Stimulated activated memory B cell treated with anti-CD40 and anti-IgM and Interleukin-4, amounts not matched to agents 10 μg/mL and 1 μg/mL and 100 μg/mL, for 72 hours (primary cell): ENCODE results near the gene GCNT4.

Experiments
- ATAC-seq: fragments of 150-1000 bp; cut with Tn5 transposase; 2 replicates; pipeline ENCODE4 v1.10.0; 2021
- H3K27ac Mint-ChIP-seq: one replicate; pipeline ENCODE4 v1.8.0; 2022; ENCODE audit warnings: mild to moderate bottlenecking, mixed read lengths
- H3K27me3 Mint-ChIP-seq: one replicate; pipeline ENCODE4 v1.8.0; 2022; ENCODE audit warnings: mixed read lengths
- H3K36me3 Mint-ChIP-seq: one replicate; pipeline ENCODE4 v1.8.0; 2022; ENCODE audit warnings: mixed read lengths
- H3K4me1 Mint-ChIP-seq: one replicate; pipeline ENCODE4 v1.8.0; 2022; ENCODE audit warnings: mixed read lengths
- H3K4me3 Mint-ChIP-seq: one replicate; pipeline ENCODE4 v1.8.0; 2022; ENCODE audit warnings: mild to moderate bottlenecking, moderate library complexity, mixed read lengths
- H3K9me3 Mint-ChIP-seq: one replicate; pipeline ENCODE4 v1.8.0; 2022; ENCODE audit warnings: mixed read lengths

GCNT4 gene

DNA sequence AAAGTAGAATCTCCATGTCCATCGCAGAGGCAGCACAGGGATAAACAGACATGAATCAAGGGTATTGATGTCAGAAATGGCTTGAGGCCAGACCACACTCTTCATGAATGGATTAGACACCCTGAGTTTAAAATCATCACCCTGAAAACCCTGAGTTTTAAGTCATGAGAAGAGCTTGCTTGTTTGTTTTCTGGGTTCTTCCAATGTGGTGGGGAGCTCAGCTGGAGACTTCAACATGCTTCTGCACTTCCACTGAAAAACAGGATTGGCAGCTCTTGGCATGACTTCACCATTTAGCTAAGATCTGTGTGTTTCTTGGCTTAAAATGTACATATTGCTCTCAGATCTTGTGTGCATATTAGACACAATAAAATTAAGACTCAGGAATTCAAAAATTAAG lies 9.8 kb downstream of the GCNT4 start:
- Mint-ChIP-seq H3K36me3 (no peaks in the 10 kb centered on the region), H3K9me3 (no peaks in the 10 kb centered on the region), H3K27ac (no peak overlapping the region), H3K4me1 (no peaks in the 10 kb centered on the region), H3K4me3 (no peak overlapping the region), H3K27me3 (peaks cover 25% of the 10 kb centered on the region)
- ATAC-seq = no peak

DNA sequence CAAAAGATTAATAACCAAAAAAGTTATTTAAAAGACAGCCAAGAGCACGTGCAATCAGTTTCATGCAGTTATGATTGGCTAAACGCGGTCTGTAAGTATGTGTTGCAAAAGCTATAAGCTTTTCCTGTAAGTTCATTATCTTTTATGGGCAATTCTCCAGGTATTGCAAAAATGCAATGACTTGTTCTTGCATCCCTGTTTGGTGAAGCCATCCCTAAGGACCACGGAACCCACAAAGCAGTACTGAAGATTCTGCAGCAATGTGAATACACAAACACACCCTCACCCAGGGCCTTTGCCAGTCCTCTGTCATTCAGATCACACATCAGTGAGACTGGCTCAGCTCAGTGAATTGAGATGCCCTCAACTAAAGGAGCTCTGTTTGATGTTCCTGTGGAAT lies 11.4 kb downstream of the GCNT4 start:
- H3K9me3 Mint-ChIP-seq = no peaks in the 10 kb centered on the region
- H3K4me1 Mint-ChIP-seq = no peaks in the 10 kb centered on the region
- H3K4me3 Mint-ChIP-seq = no peak overlapping the region
- peaks cover 25% of the 10 kb centered on the region for H3K27me3 Mint-ChIP-seq
- no peaks in the 10 kb centered on the region for H3K36me3 Mint-ChIP-seq
- no peak overlapping the region for H3K27ac Mint-ChIP-seq
- ATAC-seq = no peak

DNA sequence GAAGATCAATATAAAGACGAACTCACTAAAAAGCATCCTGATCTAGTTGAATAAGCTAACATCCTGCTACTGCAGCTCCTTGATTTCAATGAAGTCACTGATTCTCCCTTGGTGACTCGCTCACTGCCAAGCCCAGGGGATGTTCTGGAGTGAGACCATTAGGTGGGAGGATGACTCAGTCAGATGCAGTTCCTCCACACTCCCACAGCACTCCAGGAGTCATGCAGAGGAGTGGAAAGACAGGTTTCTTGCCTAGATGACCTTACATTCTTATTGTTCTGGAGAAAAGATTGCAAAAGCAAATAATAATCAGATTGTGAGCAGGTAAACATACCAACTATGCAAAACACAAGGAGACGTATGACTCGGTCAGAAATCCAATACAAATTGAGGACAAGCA lies 15.3 kb downstream of the GCNT4 start:
- Mint-ChIP-seq H3K27me3 (peaks cover 8% of the 10 kb centered on the region), H3K4me1 (no peaks in the 10 kb centered on the region), H3K4me3 (no peak overlapping the region), H3K9me3 (no peaks in the 10 kb centered on the region), H3K27ac (no peak overlapping the region), H3K36me3 (no peaks in the 10 kb centered on the region)
- no peak for ATAC-seq

DNA sequence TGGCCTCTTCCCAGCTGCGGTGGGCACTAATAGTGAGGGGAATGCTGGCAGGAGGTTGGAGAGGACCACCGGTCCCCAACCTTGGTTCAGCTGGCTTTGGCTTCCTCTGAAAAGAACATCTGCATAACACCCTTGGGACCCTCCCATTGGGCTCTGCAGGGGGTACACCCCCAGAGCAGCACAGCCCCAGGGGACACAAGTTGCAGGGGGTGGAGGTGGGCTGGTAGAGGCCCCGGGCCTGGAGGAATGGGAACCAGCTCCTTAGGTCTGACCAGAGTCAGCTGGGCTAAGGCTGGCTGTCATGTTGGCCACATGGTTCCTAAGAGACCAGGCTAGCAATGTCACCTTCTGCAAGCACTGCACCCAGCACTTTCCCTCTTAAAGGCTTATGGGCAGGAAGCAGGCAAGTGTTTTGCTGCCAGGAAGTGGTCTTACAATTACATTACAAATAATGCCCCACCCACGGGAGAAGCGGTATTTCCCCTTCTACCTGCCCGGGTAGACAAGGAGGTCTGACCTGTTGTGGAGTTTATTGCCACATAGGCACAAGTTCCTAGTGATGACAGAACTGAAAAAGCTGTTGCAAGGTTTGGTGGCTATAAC lies 18.1 kb downstream of the GCNT4 start:
- ATAC-seq = peak; percentile 44
- no peak overlapping the region for H3K27ac Mint-ChIP-seq

DNA sequence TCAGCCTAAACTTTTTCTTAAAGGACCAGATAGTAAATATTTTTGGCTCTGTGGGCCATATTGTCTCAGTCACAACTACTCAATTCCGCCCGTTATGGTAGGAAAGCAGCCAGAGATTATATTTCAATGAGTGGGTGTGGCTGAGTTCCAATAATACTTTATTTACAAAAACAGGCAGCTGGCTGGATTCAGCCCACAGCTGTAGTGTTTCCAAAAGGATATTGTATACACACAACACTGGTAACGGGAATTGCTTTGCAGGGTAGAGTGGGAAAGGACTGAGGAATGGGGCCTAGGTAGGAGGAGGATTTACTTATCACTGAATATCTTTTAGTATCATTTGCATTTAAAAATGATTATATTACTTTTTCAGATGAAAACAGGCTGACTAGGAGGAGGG lies 21.0 kb downstream of the GCNT4 start:
- no peaks in the 10 kb centered on the region for H3K27me3 Mint-ChIP-seq
- no peaks in the 10 kb centered on the region for H3K4me1 Mint-ChIP-seq
- no peaks in the 10 kb centered on the region for H3K36me3 Mint-ChIP-seq
- H3K27ac Mint-ChIP-seq = no peak overlapping the region
- no peak for ATAC-seq
- no peak overlapping the region for H3K4me3 Mint-ChIP-seq
- no peaks in the 10 kb centered on the region for H3K9me3 Mint-ChIP-seq

More for the DNA sequence above, 18.1 kb downstream of the GCNT4 start:
- Mint-ChIP-seq H3K9me3 (no peaks in the 10 kb centered on the region), H3K36me3 (no peaks in the 10 kb centered on the region), H3K4me3 (no peak overlapping the region), H3K4me1 (no peaks in the 10 kb centered on the region), H3K27me3 (no peaks in the 10 kb centered on the region)

DNA sequence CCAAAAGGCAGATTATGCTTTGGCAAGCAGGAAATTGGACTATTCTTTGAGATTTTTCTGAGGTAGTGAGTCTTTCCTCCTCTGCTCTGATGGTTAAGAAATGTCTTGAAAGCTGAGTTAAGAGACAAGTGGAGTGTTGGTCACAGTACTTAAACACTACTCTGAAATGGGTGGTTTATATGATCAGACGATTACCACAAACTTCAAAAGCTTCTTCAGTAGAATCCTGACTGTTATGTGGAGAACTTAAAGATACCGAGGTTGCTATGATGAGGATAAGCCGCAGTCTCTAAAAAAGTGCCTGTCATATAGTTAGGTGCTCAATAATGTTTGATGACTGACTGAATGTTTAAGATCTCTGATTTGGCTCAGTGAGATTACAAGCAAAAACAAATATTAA lies 24.3 kb downstream of the GCNT4 start:
- H3K9me3 Mint-ChIP-seq = no peaks in the 10 kb centered on the region
- no peaks in the 10 kb centered on the region for H3K36me3 Mint-ChIP-seq
- H3K27ac Mint-ChIP-seq = no peak overlapping the region
- no peaks in the 10 kb centered on the region for H3K4me1 Mint-ChIP-seq
- peaks cover 14% of the 10 kb centered on the region for H3K27me3 Mint-ChIP-seq
- no peak for ATAC-seq
- H3K4me3 Mint-ChIP-seq = no peak overlapping the region

DNA sequence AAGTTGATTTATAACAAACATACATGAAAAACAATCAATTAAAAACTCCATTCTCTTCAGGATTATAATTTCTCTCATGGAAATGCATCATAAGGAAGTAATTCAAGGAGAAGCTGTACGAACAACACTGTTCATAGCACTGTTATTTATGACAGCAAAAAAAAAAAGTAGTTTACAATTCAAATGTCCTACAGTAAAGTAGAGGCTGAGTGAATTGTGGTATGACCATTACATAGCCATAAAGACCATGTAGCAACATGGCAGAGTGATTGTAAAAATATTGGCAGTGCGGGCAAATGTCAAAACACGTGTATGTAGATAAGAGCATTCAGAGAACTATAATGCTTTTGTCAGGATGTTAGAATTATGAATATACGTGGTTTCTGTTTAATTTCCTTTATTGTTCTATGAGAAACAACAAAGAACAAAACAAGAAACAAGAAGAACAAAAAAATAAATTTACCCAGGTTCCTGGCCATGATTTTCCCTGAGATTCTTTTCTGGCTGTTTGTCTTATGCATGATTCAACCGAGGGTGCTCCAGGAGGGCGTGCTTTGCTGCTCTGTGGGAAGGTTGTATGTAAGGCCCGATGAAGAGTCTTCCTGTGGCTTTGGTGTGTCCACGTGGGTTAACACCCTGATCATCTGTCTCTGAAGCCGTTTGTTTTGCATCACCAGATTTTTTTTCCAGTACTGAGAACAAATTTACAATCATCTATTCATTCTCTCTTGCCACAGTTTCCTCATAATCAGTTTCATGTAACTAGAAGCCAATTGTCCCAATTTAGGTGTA lies 28.8 kb downstream of the GCNT4 start:
- H3K4me1 Mint-ChIP-seq = no peaks in the 10 kb centered on the region
- peaks cover 30% of the 10 kb centered on the region for H3K27me3 Mint-ChIP-seq
- no peaks in the 10 kb centered on the region for H3K9me3 Mint-ChIP-seq
- no peak for ATAC-seq
- H3K4me3 Mint-ChIP-seq = no peak overlapping the region
- H3K27ac Mint-ChIP-seq = no peak overlapping the region
- no peaks in the 10 kb centered on the region for H3K36me3 Mint-ChIP-seq

DNA sequence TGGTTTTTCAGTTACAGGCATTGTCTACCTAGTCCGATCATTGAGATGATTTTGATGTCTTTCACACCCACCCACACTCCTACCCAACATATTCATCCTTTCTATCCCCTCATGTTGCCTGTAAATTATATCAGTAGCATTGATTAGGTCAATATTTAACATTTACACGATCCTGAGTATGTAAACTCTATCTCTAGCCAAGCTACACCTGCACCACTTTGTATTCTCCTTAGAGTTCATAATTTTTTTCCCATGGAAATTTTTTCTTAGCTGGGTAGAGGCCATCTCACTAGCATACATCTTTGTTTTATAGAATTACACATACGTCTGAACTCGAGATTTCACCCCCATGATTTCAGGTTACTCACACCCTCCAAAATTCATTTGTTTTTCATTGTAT lies 30.6 kb downstream of the GCNT4 start:
- no peak for ATAC-seq
- no peaks in the 10 kb centered on the region for H3K4me1 Mint-ChIP-seq
- peaks cover 30% of the 10 kb centered on the region for H3K27me3 Mint-ChIP-seq
- H3K9me3 Mint-ChIP-seq = no peaks in the 10 kb centered on the region
- no peaks in the 10 kb centered on the region for H3K36me3 Mint-ChIP-seq
- no peak overlapping the region for H3K4me3 Mint-ChIP-seq
- no peak overlapping the region for H3K27ac Mint-ChIP-seq

DNA sequence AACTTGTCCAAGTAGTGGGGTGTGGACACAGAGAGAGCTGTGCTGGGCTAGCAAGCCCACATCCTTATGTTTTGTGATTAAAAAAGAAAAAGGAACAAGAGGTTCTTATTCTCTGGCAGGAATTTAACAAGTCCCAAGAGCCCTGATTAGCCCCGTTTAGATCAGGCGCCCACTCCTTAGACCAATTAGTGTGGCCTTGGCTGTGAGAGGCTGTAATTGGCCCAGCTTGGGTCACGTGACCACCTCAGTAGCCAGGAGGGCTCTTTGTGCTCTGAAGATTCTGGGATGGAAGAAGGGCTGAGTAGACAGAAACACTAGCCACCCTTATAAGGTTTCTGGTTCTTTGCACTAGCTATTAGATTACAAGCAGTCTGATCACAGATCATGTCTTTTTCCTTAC lies 31.1 kb downstream of the GCNT4 start:
- no peaks in the 10 kb centered on the region for H3K36me3 Mint-ChIP-seq
- no peaks in the 10 kb centered on the region for H3K4me1 Mint-ChIP-seq
- H3K27ac Mint-ChIP-seq = no peak overlapping the region
- H3K4me3 Mint-ChIP-seq = no peak overlapping the region
- no peak for ATAC-seq
- H3K9me3 Mint-ChIP-seq = no peaks in the 10 kb centered on the region
- H3K27me3 Mint-ChIP-seq = peaks cover 30% of the 10 kb centered on the region

DNA sequence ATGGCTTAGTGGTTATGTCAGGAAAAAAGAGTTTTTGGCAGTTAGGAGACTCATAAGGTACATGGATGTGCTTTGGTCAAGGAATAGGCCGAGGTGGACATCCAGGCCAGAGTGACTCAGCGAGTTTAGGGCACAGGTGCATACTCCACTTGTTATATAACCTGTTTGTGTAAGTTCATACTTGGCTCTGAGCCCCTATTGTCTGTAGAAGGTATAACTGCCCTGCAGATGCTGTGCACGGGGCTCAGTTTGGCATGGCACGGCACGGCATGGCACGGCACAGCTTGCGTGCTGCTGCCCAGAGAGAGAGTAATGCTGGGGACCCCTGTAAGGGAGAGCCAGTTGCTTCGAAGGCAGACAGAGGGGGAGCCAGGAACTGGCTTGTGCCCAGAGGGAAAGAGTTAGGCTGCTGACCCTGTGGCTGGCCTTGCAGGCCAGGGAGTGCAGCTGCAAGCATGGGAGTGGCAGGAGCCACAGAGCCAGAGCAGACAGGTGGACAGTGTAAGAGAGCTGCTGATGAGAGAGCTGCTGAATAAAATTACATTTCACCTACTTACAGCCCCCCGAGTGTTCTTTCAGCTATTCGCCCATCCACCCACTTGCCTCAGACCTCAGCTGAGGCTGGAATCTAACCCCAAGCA lies 32.2 kb downstream of the GCNT4 start:
- no peaks in the 10 kb centered on the region for H3K4me1 Mint-ChIP-seq
- H3K4me3 Mint-ChIP-seq = no peak overlapping the region
- no peak overlapping the region for H3K27ac Mint-ChIP-seq
- no peak for ATAC-seq
- peaks cover 30% of the 10 kb centered on the region for H3K27me3 Mint-ChIP-seq
- no peaks in the 10 kb centered on the region for H3K36me3 Mint-ChIP-seq
- H3K9me3 Mint-ChIP-seq = no peaks in the 10 kb centered on the region

DNA sequence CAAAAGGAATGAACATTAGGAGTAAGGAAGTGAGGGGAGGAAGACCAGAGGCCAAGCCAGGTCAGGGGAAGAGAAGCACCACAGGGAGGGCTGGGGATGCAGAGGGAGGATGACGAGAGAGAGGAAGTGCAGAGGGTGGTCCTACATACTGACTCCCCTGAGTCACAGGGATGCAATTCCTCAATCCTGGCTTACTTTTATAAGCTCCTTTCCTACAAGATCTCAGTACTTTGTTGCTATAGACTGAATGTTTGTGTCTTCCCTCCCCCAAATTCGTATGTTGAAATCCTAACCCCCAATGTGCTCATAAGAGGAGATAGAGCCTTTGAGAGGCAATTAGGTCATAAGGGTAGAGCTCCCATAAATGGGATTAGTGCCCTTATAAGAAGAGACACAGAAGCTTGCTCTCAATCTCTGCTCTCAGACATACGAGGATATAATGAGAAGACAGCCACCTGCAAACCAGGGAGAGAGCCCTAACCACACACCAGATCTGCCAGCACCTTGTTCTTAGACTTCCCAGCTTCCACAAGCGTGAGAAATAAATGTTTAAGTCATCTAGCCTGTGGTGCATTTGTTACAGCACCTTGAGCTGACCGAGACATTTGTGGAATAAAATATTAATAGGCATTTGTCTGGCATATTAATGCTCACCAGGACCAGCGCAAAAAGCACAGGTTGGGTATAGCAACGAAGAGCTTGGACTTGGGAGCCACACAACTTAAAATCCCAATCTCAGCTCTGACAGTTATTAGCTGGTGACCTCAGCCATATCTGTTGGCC lies 33.4 kb downstream of the GCNT4 start:
- no peaks in the 10 kb centered on the region for H3K4me1 Mint-ChIP-seq
- no peak for ATAC-seq
- H3K4me3 Mint-ChIP-seq = no peak overlapping the region
- H3K36me3 Mint-ChIP-seq = no peaks in the 10 kb centered on the region
- peaks cover 24% of the 10 kb centered on the region for H3K27me3 Mint-ChIP-seq
- no peaks in the 10 kb centered on the region for H3K9me3 Mint-ChIP-seq
- H3K27ac Mint-ChIP-seq = no peak overlapping the region

DNA sequence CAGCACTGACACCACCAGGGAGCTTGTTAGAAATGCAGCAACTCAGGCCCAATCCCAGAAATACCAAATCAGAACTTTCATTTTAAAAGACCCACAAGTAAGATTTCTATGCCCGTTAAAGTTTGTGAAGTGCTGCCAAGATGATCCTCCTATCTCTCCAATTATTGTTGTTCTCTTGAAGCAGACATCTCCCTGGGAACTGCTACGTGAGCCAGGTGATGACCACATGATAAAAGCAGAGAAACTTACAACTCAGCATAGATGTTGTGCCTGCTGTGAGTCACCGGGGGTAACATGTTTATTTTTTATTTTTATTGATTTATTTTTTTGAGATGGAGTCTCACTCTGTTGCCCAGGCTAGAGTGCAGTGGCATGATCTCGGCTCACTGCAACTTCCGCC lies 34.4 kb downstream of the GCNT4 start:
- Mint-ChIP-seq H3K9me3 (no peaks in the 10 kb centered on the region), H3K27me3 (peaks cover 16% of the 10 kb centered on the region), H3K4me3 (no peak overlapping the region), H3K36me3 (no peaks in the 10 kb centered on the region), H3K4me1 (no peaks in the 10 kb centered on the region), H3K27ac (no peak overlapping the region)
- no peak for ATAC-seq

DNA sequence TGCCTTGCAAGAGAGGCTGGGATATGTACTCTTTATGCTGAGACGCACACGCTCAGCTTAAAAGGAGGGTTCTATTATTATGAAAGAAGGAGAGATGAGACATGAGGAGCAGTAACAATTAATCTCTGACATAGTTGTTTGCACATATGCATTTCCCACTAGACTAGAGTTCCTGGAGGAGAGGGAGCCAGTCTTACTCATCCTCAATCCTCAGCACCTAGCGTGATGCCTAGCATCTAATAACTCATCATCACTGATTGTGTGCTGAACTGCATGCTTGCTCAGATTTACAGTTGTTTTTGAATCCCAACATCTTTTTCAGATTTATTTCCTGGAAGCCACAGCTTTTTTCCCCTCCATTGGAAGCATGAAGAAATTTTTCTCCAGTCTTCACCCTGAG lies 35.5 kb downstream of the GCNT4 start:
- H3K9me3 Mint-ChIP-seq = no peaks in the 10 kb centered on the region
- H3K4me3 Mint-ChIP-seq = no peak overlapping the region

DNA sequence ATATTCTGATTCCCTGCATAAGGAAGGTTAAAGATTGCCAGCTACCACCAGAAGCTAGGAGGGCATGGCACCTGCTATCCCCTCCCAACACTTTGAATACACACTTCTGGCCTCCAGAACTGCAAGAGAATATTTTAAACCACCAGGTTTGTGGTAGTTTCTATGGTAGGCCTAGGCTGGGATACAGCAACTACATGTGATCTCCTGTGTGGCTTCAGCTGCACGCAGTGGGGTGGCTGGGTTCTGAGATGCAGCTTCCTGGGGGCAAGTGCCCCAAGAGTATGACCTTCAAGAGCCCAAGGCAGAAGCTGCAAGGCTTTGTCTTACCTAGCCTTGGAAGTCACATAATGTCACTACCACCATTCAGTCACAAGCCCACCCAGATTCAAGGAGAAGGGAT lies 39.6 kb downstream of the GCNT4 start:
- Mint-ChIP-seq H3K4me1 (no peaks in the 10 kb centered on the region), H3K4me3 (no peak overlapping the region), H3K36me3 (no peaks in the 10 kb centered on the region), H3K9me3 (no peaks in the 10 kb centered on the region), H3K27ac (no peak overlapping the region), H3K27me3 (peaks cover 11% of the 10 kb centered on the region)
- ATAC-seq = no peak

More for the DNA sequence above, 35.5 kb downstream of the GCNT4 start:
- H3K27ac Mint-ChIP-seq = no peak overlapping the region
- H3K36me3 Mint-ChIP-seq = no peaks in the 10 kb centered on the region
- H3K27me3 Mint-ChIP-seq = peaks cover 16% of the 10 kb centered on the region
- no peak for ATAC-seq
- H3K4me1 Mint-ChIP-seq = no peaks in the 10 kb centered on the region

DNA sequence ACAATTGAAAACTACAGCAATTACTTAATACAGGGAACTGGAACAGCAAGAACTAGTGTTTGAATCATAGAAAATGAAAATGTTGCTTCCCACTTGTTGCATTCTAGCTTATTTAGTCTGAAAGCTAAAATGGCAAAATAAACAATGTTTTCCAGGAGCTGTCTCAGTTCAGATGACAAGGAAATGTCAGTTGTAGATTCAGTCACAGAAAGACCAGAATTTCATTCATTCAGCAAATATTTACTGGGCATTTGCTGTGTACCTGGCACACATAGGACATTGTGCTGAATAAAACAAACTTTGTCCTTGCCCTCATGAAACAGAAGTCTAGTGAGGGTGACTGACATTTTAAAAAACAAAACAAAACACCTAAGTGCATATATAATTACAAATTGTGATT lies 41.5 kb downstream of the GCNT4 start:
- Mint-ChIP-seq H3K4me1 (no peaks in the 10 kb centered on the region), H3K4me3 (no peak overlapping the region), H3K27me3 (peaks cover 11% of the 10 kb centered on the region), H3K27ac (no peak overlapping the region), H3K36me3 (no peaks in the 10 kb centered on the region), H3K9me3 (peaks cover 2% of the 10 kb centered on the region)
- ATAC-seq = no peak
